ENCODE measurements around the gene CBFA2T2.
"Not testable (repeated sequence)": the region's sequence is repeated elsewhere in the genome, so short reads cannot be mapped to it uniquely, and the experiment has no call there.

Gene CBFA2T2

GRCh38 chr20:33585413-33585812 lies 95.5 kb downstream of the CBFA2T2 start:
- TF ChIP-seq CTCF (conservative IDR thresholded peaks at IDR 0.05; ENCODE audit: low read depth, low read length) = no peak
- no peak overlapping the region for H3K4me3 ChIP-seq (ENCODE audit: low read length)
- no peak for DNase-seq (ENCODE audit: low read depth)

- no peak for DNase-seq (ENCODE audit: low read depth)
- TF ChIP-seq CTCF (conservative IDR thresholded peaks at IDR 0.05; ENCODE audit: low read depth, low read length) = no peak
- H3K4me3 ChIP-seq (ENCODE audit: low read length) = no peak overlapping the region
Measured at GRCh38 chr20:33589059-33589458, 99.2 kb downstream of the CBFA2T2 start.

- H3K4me3 ChIP-seq (ENCODE audit: low read length); DNase-seq (ENCODE audit: low read depth): not testable (repeated sequence)
Measured at GRCh38 chr20:33591901-33592300, 102.0 kb downstream of the CBFA2T2 start.

GRCh38 chr20:33594743-33595142 lies 104.8 kb downstream of the CBFA2T2 start:
- no peak for TF ChIP-seq CTCF (conservative IDR thresholded peaks at IDR 0.05; ENCODE audit: low read depth, low read length)
- no peak overlapping the region for H3K4me3 ChIP-seq (ENCODE audit: low read length)
- DNase-seq (ENCODE audit: low read depth) = no peak

GRCh38 chr20:33600414-33600813 lies 110.5 kb downstream of the CBFA2T2 start:
- no peak overlapping the region for H3K4me3 ChIP-seq (ENCODE audit: low read length)
- no peak for TF ChIP-seq CTCF (conservative IDR thresholded peaks at IDR 0.05; ENCODE audit: low read depth, low read length)
- DNase-seq (ENCODE audit: low read depth) = no peak

- no peak overlapping the region for H3K4me3 ChIP-seq (ENCODE audit: low read length)
- TF ChIP-seq CTCF (conservative IDR thresholded peaks at IDR 0.05; ENCODE audit: low read depth, low read length) = no peak
- DNase-seq (ENCODE audit: low read depth) = no peak
Measured at GRCh38 chr20:33600981-33601380, 111.1 kb downstream of the CBFA2T2 start.

GRCh38 chr20:33601861-33602260 lies 112.0 kb downstream of the CBFA2T2 start:
- no peak for DNase-seq (ENCODE audit: low read depth)
- no peak for TF ChIP-seq CTCF (conservative IDR thresholded peaks at IDR 0.05; ENCODE audit: low read depth, low read length)
- no peak overlapping the region for H3K4me3 ChIP-seq (ENCODE audit: low read length)

Measured in retinal pigment epithelial cell (primary cell).